Measurements from ENCODE around the gene VTN. TPM values are rescaled to one million over a fixed set of nuclear protein-coding genes. Genes with fewer than 3 reads are reported as not detected.
"Not testable (repeated sequence)": the region's sequence is repeated elsewhere in the genome, so short reads cannot be mapped to it uniquely, and the experiment has no call there.

Gene VTN
- total RNA-seq, 4 donors from 2014 or later, result 0.33 to 0.39 TPM; not detected in 2

DNA sequence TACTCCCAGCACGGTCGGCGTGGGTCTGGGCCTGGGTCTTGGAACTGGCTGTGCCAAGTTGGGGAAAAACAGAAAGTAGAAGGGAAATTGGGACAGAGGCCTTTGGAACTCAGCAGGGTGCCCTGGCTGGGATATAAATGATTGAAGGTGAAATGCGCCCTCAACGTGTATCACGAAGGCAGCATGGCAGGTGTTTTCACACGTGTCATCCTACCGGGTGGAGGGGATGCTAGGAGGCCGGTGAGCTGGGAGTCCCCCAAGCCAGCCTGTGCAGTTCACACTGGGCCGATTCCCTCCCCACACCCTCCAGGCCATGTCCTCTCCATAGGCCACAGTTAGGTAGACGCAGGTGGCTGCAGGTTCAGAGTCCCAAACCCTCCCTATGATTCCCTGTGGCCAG, 28.6 kb downstream of the VTN start:
- intact Hi-C loops (cut with DNase I), result no loop called here
- TF ChIP-seq POLR2A (IDR thresholded peaks at IDR 0.05), result no peak
- TF ChIP-seq, protein P1, sequence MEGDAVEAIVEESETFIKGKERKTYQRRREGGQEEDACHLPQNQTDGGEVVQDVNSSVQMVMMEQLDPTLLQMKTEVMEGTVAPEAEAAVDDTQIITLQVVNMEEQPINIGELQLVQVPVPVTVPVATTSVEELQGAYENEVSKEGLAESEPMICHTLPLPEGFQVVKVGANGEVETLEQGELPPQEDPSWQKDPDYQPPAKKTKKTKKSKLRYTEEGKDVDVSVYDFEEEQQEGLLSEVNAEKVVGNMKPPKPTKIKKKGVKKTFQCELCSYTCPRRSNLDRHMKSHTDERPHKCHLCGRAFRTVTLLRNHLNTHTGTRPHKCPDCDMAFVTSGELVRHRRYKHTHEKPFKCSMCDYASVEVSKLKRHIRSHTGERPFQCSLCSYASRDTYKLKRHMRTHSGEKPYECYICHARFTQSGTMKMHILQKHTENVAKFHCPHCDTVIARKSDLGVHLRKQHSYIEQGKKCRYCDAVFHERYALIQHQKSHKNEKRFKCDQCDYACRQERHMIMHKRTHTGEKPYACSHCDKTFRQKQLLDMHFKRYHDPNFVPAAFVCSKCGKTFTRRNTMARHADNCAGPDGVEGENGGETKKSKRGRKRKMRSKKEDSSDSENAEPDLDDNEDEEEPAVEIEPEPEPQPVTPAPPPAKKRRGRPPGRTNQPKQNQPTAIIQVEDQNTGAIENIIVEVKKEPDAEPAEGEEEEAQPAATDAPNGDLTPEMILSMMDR (IDR thresholded peaks at IDR 0.05), result no peak

DNA sequence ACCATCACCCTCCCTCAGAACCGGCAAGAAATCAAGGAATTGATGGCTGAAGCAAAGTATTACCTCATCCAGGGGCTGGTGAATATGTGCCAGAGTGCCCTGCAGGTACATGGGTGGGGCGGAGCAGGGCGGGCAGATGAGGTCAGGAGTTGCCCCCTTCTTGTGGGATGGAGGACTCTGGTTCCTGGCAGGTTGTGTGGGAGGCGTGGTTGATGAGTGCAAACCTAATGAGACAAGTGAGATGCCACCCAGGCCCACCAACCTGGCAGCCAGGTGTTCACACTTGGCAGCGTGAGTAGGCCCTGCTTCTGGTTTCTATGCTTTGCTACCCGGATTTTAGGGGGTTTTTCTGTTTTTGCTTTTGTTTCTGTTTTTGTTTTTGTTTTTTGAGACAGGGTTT, 29.7 kb downstream of the VTN start:
- H3K27me3 ChIP-seq, result no peaks in the 10 kb centered on the region
- no peaks in the 10 kb centered on the region for H3K9me3 ChIP-seq
- WGBS, 2 donors, result 92 to 98% methylated on average over 6 of the region's 6 CpGs
- intact Hi-C loops (cut with DNase I), result no loop called here
- no peak for DNase-seq
- peaks cover 44 to 48% of the 10 kb centered on the region in 2 donors for H3K36me3 ChIP-seq
- no peak overlapping the region for H3K27ac ChIP-seq
- no peak overlapping the region for H3K4me3 ChIP-seq (replicated peaks in 1 of 3)
- TF ChIP-seq, protein P1 (IDR thresholded peaks at IDR 0.05), result no peak
- no peak for TF ChIP-seq POLR2A (IDR thresholded peaks at IDR 0.05)
- H3K4me1 ChIP-seq, result peaks cover 0 to 29% of the 10 kb centered on the region in 2 donors

More for the DNA sequence above, 28.6 kb downstream of the VTN start:
- H3K27me3 ChIP-seq, result no peaks in the 10 kb centered on the region
- no peak overlapping the region for H3K4me3 ChIP-seq (replicated peaks in 1 of 3)
- no peak for DNase-seq
- H3K4me1 ChIP-seq, result peaks cover 0 to 32% of the 10 kb centered on the region in 2 donors
- H3K27ac ChIP-seq, result no peak overlapping the region
- H3K36me3 ChIP-seq, result peaks cover 47 to 55% of the 10 kb centered on the region in 2 donors
- 92 to 94% methylated on average over 10 to 11 of the region's 11 CpGs for WGBS, 2 donors
- no peaks in the 10 kb centered on the region for H3K9me3 ChIP-seq

DNA sequence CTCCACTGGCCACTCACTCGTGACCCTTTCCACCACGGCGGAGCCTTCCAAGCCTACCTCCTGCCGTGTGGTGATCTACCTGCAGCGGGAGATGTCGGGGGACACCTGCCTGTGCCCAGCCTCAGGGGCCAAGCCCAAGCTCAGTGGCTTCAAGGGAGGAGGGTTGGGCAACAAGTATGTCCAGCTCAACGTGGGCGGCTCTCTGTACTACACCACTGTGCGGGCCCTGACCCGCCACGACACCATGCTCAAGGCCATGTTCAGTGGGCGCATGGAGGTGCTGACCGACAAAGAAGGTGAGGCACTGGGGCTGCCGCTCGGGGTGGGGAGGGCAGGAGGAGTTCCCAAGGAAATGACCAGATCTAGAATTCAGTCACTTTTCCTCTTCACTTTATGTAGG, 30.7 kb downstream of the VTN start:
- Histone ChIP-seq H3K27ac (no peak overlapping the region), H3K4me3 (replicated peaks in 1 of 3) (no peak overlapping the region), H3K36me3 (peaks cover 34 to 41% of the 10 kb centered on the region in 2 donors), H3K4me1 (peaks cover 6 to 33% of the 10 kb centered on the region in 2 donors), H3K9me3 (no peaks in the 10 kb centered on the region), H3K27me3 (no peaks in the 10 kb centered on the region)
- intact Hi-C loops (cut with DNase I), result loop anchor here (10.0 kb wide), 1 partner anchor 615 kb away; the partner anchor contains the start of gene PHF12
- 95 to 96% methylated on average over 15 of the region's 15 CpGs for WGBS, 2 donors
- no peak for TF ChIP-seq POLR2A (IDR thresholded peaks at IDR 0.05)
- TF ChIP-seq, protein P1 (IDR thresholded peaks at IDR 0.05), result no peak
- no peak for DNase-seq

DNA sequence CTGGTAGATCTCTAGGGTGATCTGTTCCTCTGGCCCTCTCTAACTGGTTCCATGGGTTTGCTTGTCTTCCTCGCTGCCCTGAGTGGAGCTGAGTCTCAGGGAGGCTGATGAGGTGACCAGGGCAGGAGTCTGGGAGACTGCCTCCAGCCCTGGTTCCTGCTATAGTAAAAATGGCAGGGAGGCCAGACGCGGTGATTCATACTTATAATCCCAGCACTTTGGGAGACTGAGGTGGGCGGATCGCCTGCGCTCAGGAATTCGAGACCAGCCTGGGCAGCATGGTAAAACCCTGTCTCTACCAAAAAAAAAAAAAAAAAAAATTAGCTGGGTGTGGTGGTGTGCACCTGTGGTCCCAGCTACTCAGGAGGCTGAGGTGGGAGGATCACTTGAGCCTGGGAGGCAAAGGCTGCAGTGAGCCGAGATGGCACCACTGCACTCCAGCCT, 31.3 kb downstream of the VTN start:
- Histone ChIP-seq H3K27ac (peak overlapping the region in 1 of 3 donors; percentile 55), H3K36me3 (peaks cover 33 to 35% of the 10 kb centered on the region in 2 donors), H3K4me1 (peaks cover 11 to 36% of the 10 kb centered on the region in 2 donors)
- WGBS, 2 donors, result 80 to 86% methylated on average over 7 to 8 of the region's 8 CpGs
- not testable (repeated sequence) for H3K27me3 ChIP-seq; H3K4me3 ChIP-seq (replicated peaks in 1 of 3); DNase-seq; H3K9me3 ChIP-seq
- intact Hi-C loops (cut with DNase I), result loop anchor here (10.0 kb wide), 1 partner anchor 616 kb away; the partner anchor contains the start of gene PHF12

DNA sequence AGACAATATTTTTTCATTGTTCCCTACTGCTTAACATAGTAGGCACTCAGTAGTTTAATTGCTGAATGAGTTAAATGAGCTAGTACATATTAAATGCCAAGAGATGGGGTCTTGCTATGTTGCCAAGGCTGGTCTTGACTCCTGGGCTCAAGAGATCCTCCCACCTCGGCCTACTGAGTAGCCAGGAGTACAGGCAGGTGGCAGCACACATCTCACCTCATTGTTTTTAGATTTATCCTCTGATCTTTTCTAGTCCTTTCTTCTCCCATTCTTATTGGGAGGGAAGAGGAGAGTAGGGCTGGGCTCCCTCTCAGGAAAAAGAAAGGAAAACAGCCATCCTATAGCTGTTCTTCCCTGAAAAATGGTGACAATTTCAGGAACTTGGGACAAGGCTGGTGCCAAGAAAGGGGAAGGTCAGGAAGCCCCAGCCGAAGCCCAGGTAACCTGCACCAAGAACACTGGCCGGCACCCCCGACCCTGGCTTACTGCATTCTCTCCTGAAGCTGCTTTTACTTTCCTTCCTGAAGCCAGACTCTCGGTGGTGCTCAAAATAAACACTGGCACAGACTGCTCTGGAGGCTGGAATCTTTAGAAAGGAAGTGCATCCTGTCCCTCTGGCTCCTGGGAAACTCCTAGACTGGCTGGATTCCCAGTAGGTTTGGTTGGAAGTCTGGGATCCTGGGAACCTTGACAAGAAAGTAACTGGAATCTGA, 31.9 kb downstream of the VTN start:
- peak overlapping the region in 2 of 3 donors; percentile 14 to 55 for H3K27ac ChIP-seq
- H3K27me3 ChIP-seq, result no peaks in the 10 kb centered on the region
- no peaks in the 10 kb centered on the region for H3K9me3 ChIP-seq
- TF ChIP-seq, protein P1 (IDR thresholded peaks at IDR 0.05), result no peak
- no peak for TF ChIP-seq POLR2A (IDR thresholded peaks at IDR 0.05)
- no peak overlapping the region for H3K4me3 ChIP-seq (replicated peaks in 1 of 3)
- H3K4me1 ChIP-seq, result peaks cover 11 to 37% of the 10 kb centered on the region in 2 donors
- WGBS, 2 donors, result 57 to 69% methylated on average over 5 of the region's 5 CpGs
- peaks cover 30 to 33% of the 10 kb centered on the region in 2 donors for H3K36me3 ChIP-seq
- DNase-seq, result no peak
- intact Hi-C loops (cut with DNase I), result loop anchor here (10.0 kb wide), 1 partner anchor 617 kb away; the partner anchor contains the start of gene PHF12

Data from thyroid gland (tissue), 4 donors.